Breast epithelium (tissue), 4 donors: ENCODE results near the gene ADCY5. TPM values are rescaled to one million over a fixed set of nuclear protein-coding genes. Genes with fewer than 3 reads are reported as not detected.

ENCODE experiments used
- DNase-seq, 2 donors: peaks; one replicate each; pipeline ENCODE4 v3.0.0-alpha.2; 2019; ENCODE audit warnings: low spot score in 2 of 2
- H3K27ac ChIP-seq, 2 donors: fragments of 200-600 bp; sonication (generic) in 1 of 2; one replicate each; pipeline ENCODE4 v1.5.1; 2016 to 2019; ENCODE audit warnings: mild to moderate bottlenecking in 1 of 2
- H3K27me3 ChIP-seq, 2 donors: fragments of 200-600 bp; sonication (generic) in 1 of 2; one replicate each; pipeline versions ENCODE4 v1.5.1 to v1.6.0; 2017 to 2019; ENCODE audit warnings: control low read depth in 1 of 2, mild to moderate bottlenecking in 1 of 2
- H3K36me3 ChIP-seq: fragments of 200-600 bp; one replicate; pipeline ENCODE4 v1.5.1; 2019
- H3K4me1 ChIP-seq, 2 donors: fragments of 200-600 bp; sonication (generic); one replicate each; pipeline ENCODE4 v1.5.1; 2016 to 2019; ENCODE audit warnings: control low read depth in 1 of 2
- H3K4me3 ChIP-seq, 3 donors: fragments of 200-600 bp; sonication (generic); 1 replicate in 2 of 3; 2 replicates in 1 of 3; pipeline ENCODE4 v1.5.1; 2016 to 2019; ENCODE audit warnings: mild to moderate bottlenecking in 3 of 3, moderate library complexity in 2 of 3
- H3K9me3 ChIP-seq, 2 donors: fragments of 200-600 bp; sonication (generic) in 1 of 2; one replicate each; pipeline ENCODE4 v1.5.1; 2016 to 2019; ENCODE audit warnings: control low read depth in 1 of 2
- CTCF ChIP-seq, 3 donors: fragments of 450-650 bp; IDR thresholded peaks; one replicate each; pipeline ENCODE4 v1.5.1; 2016 to 2017; ENCODE audit warnings: antibody characterized with exemption in 3 of 3, mild to moderate bottlenecking in 3 of 3, moderate library complexity in 3 of 3
- POLR2A ChIP-seq: fragments of 450-650 bp; IDR thresholded peaks from one replicate; pipeline ENCODE4 v1.6.1; 2016; ENCODE audit warnings: antibody characterized with exemption, mild to moderate bottlenecking, moderate library complexity
- POLR2AphosphoS5 ChIP-seq, 3 donors: sonication (generic); formaldehyde crosslinking; IDR thresholded peaks; one replicate each; pipeline ENCODE4 v1.6.1; 2017; ENCODE audit warnings: antibody characterized with exemption in 3 of 3
- intact Hi-C: fragments of 100-400 bp; cut with DNase I; formaldehyde crosslinking; loops from one replicate; pipeline ENCODE4 v1.15.1; 2023; ENCODE audit warnings: low total_unique reads
- total RNA-seq, 3 donors: library from RNA; depleted of rRNA; stranded (reverse); fragments of >200 nt; gene quantifications; one replicate each; pipeline ENCODE4 v1.1.0, GENCODE V29; 2016

The ADCY5 gene
- total RNA-seq, 3 donors from 2014 or later, result 10.1 to 32.5 (median 11.5) TPM

- Histone ChIP-seq H3K4me3 (peak overlapping the region; percentile 26 to 78 (median 68)), H3K27me3 (peaks cover 0 to 4% of the 10 kb centered on the region in 2 donors), H3K27ac (peak overlapping the region in 1 of 2 donors; percentile 13), H3K4me1 (no peaks in the 10 kb centered on the region), H3K36me3 (no peaks in the 10 kb centered on the region), H3K9me3 (no peaks in the 10 kb centered on the region)
- TF ChIP-seq POLR2A (no peak), POLR2AphosphoS5 (IDR thresholded peaks at IDR 0.05) (no peak), CTCF (IDR thresholded peaks at IDR 0.05) (no peak)
- intact Hi-C loops, result no loop called here
- no peak for DNase-seq
Observed at GRCh38 chr3:123446610-123447109, 2.2 kb downstream of the ADCY5 start.

- H3K4me1 ChIP-seq, result no peaks in the 10 kb centered on the region
- peak overlapping the region; percentile 26 to 78 (median 68) for H3K4me3 ChIP-seq
- no peaks in the 10 kb centered on the region for H3K36me3 ChIP-seq
- intact Hi-C loops, result no loop called here
- H3K9me3 ChIP-seq, result no peaks in the 10 kb centered on the region
- DNase-seq, result no peak
- H3K27me3 ChIP-seq, result peaks cover 0 to 4% of the 10 kb centered on the region in 2 donors
- TF ChIP-seq POLR2A (no peak), CTCF (IDR thresholded peaks at IDR 0.05) (no peak)
- H3K27ac ChIP-seq, result no peak overlapping the region
Observed at GRCh38 chr3:123446210-123446609, 2.7 kb downstream of the ADCY5 start.

- no peak for DNase-seq
- Histone ChIP-seq H3K27me3 (peaks cover 0 to 4% of the 10 kb centered on the region in 2 donors), H3K36me3 (no peaks in the 10 kb centered on the region), H3K4me1 (no peaks in the 10 kb centered on the region), H3K27ac (no peak overlapping the region), H3K9me3 (no peaks in the 10 kb centered on the region), H3K4me3 (peak overlapping the region; percentile 26 to 78 (median 68))
- intact Hi-C loops, result no loop called here
- TF ChIP-seq CTCF (IDR thresholded peaks at IDR 0.05) (no peak), POLR2A (no peak), POLR2AphosphoS5 (IDR thresholded peaks at IDR 0.05) (no peak)
Observed at GRCh38 chr3:123445702-123446101, 3.2 kb downstream of the ADCY5 start.

- no peak for DNase-seq
- Histone ChIP-seq H3K4me1 (no peaks in the 10 kb centered on the region), H3K36me3 (no peaks in the 10 kb centered on the region), H3K9me3 (no peaks in the 10 kb centered on the region), H3K4me3 (no peak overlapping the region), H3K27me3 (peaks cover 0 to 4% of the 10 kb centered on the region in 2 donors), H3K27ac (no peak overlapping the region)
- no peak for TF ChIP-seq POLR2A
- no peak for TF ChIP-seq CTCF (IDR thresholded peaks at IDR 0.05)
- no peak for TF ChIP-seq POLR2AphosphoS5 (IDR thresholded peaks at IDR 0.05)
- intact Hi-C loops, result no loop called here
Observed at GRCh38 chr3:123444744-123445143, 4.1 kb downstream of the ADCY5 start.

- TF ChIP-seq CTCF (IDR thresholded peaks at IDR 0.05), result no peak
- TF ChIP-seq POLR2AphosphoS5 (IDR thresholded peaks at IDR 0.05), result no peak
- TF ChIP-seq POLR2A, result no peak
- H3K9me3 ChIP-seq, result no peaks in the 10 kb centered on the region
- H3K27ac ChIP-seq, result no peak overlapping the region
- intact Hi-C loops, result no loop called here
- H3K27me3 ChIP-seq, result peaks cover 0 to 4% of the 10 kb centered on the region in 2 donors
- no peaks in the 10 kb centered on the region for H3K4me1 ChIP-seq
- no peak overlapping the region for H3K4me3 ChIP-seq
- H3K36me3 ChIP-seq, result no peaks in the 10 kb centered on the region
- no peak for DNase-seq
Observed at GRCh38 chr3:123444023-123444422, 4.9 kb downstream of the ADCY5 start.
